NT2/D1 (cell line): ENCODE results near the gene CNTN2.

ENCODE experiments used
- DNase-seq: peaks from one replicate; pipeline ENCODE4 v3.0.0-alpha.2; 2011; ENCODE audit warnings: low read depth, low spot score
- H3K27me3 ChIP-seq: 2 replicates; pipeline ENCODE4 v1.6.0; 2011; ENCODE audit warnings: mild to moderate bottlenecking; ENCODE audit not compliant: insufficient read length, insufficient read depth
- H3K36me3 ChIP-seq: 2 replicates; pipeline ENCODE4 v1.6.1; 2011; ENCODE audit warnings: mild to moderate bottlenecking, low read length, mixed read lengths; ENCODE audit not compliant: insufficient read depth, insufficient read length
- H3K4me1 ChIP-seq: 2 replicates; pipeline ENCODE4 v1.5.1; 2011; ENCODE audit not compliant: insufficient read depth, insufficient read length
- H3K4me3 ChIP-seq: 2 replicates; pipeline ENCODE4 v1.5.1; 2011; ENCODE audit warnings: low read depth; ENCODE audit not compliant: insufficient read length
- H3K9ac ChIP-seq: 2 replicates; pipeline ENCODE4 v1.6.0; 2011; ENCODE audit warnings: low read depth; ENCODE audit not compliant: insufficient read length
- H3K9me3 ChIP-seq: 2 replicates; pipeline ENCODE4 v1.5.1; 2011; ENCODE audit warnings: mild to moderate bottlenecking, low read length; ENCODE audit not compliant: insufficient read depth
- SUZ12 ChIP-seq: IDR thresholded peaks from 2 replicates; pipeline ENCODE4 v1.6.1; 2011; ENCODE audit not compliant: insufficient read length, insufficient read depth; ENCODE audit errors: extremely low read depth
- YY1 ChIP-seq: IDR thresholded peaks from 2 replicates; pipeline ENCODE4 v1.6.1; 2011; ENCODE audit not compliant: insufficient read length, insufficient read depth
- ZNF274 ChIP-seq: IDR thresholded peaks from 2 replicates; pipeline ENCODE4 v1.6.1; 2011; ENCODE audit warnings: mild to moderate bottlenecking, low read depth, low read length

Gene CNTN2

GRCh38 chr1:205107327-205107726, 64.3 kb downstream of the CNTN2 start:
- H3K9me3 ChIP-seq = no peaks in the 10 kb centered on the region
- no peaks in the 10 kb centered on the region for H3K4me1 ChIP-seq
- H3K27me3 ChIP-seq = no peaks in the 10 kb centered on the region
- no peak overlapping the region for H3K9ac ChIP-seq
- TF ChIP-seq SUZ12 (no peak), ZNF274 (no peak), YY1 (no peak)
- H3K4me3 ChIP-seq = no peak overlapping the region
- DNase-seq = no peak
- H3K36me3 ChIP-seq = peaks cover 54% of the 10 kb centered on the region

GRCh38 chr1:205108464-205108863, 65.5 kb downstream of the CNTN2 start:
- no peak for DNase-seq
- Histone ChIP-seq H3K9ac (no peak overlapping the region), H3K27me3 (no peaks in the 10 kb centered on the region), H3K9me3 (no peaks in the 10 kb centered on the region), H3K4me1 (no peaks in the 10 kb centered on the region), H3K4me3 (no peak overlapping the region), H3K36me3 (peaks cover 55% of the 10 kb centered on the region)
- TF ChIP-seq YY1 = no peak
- TF ChIP-seq ZNF274 = no peak
- no peak for TF ChIP-seq SUZ12

- no peak for TF ChIP-seq YY1
- no peak for TF ChIP-seq ZNF274
- H3K9ac ChIP-seq = no peak overlapping the region
- H3K4me3 ChIP-seq = no peak overlapping the region
- H3K9me3 ChIP-seq = no peaks in the 10 kb centered on the region
- H3K4me1 ChIP-seq = no peaks in the 10 kb centered on the region
- no peaks in the 10 kb centered on the region for H3K27me3 ChIP-seq
- no peak for DNase-seq
- peaks cover 52% of the 10 kb centered on the region for H3K36me3 ChIP-seq
Measured at GRCh38 chr1:205109269-205109668, 66.3 kb downstream of the CNTN2 start.

- peaks cover 54% of the 10 kb centered on the region for H3K36me3 ChIP-seq
- TF ChIP-seq SUZ12 (no peak), ZNF274 (no peak), YY1 (no peak)
- no peak overlapping the region for H3K9ac ChIP-seq
- H3K4me1 ChIP-seq = no peaks in the 10 kb centered on the region
- no peak for DNase-seq
- H3K4me3 ChIP-seq = no peak overlapping the region
- no peaks in the 10 kb centered on the region for H3K9me3 ChIP-seq
- H3K27me3 ChIP-seq = no peaks in the 10 kb centered on the region
Measured at GRCh38 chr1:205109711-205110110, 66.7 kb downstream of the CNTN2 start.

GRCh38 chr1:205111354-205111753, 68.3 kb downstream of the CNTN2 start:
- TF ChIP-seq SUZ12 = no peak
- no peak for TF ChIP-seq ZNF274
- TF ChIP-seq YY1 = no peak
- no peak overlapping the region for H3K4me3 ChIP-seq
- DNase-seq = no peak
- H3K9me3 ChIP-seq = no peaks in the 10 kb centered on the region
- H3K36me3 ChIP-seq = peaks cover 59% of the 10 kb centered on the region
- H3K27me3 ChIP-seq = no peaks in the 10 kb centered on the region
- H3K9ac ChIP-seq = no peak overlapping the region
- H3K4me1 ChIP-seq = no peaks in the 10 kb centered on the region

GRCh38 chr1:205118752-205119151, 75.7 kb downstream of the CNTN2 start:
- Histone ChIP-seq H3K27me3 (no peaks in the 10 kb centered on the region), H3K4me1 (no peaks in the 10 kb centered on the region), H3K9ac (no peak overlapping the region), H3K36me3 (peaks cover 63% of the 10 kb centered on the region), H3K4me3 (no peak overlapping the region), H3K9me3 (no peaks in the 10 kb centered on the region)
- DNase-seq = no peak
- TF ChIP-seq YY1 (no peak), ZNF274 (no peak), SUZ12 (no peak)

- H3K9me3 ChIP-seq = no peaks in the 10 kb centered on the region
- peaks cover 34% of the 10 kb centered on the region for H3K36me3 ChIP-seq
- TF ChIP-seq SUZ12 = no peak
- TF ChIP-seq YY1 = peak; percentile 48
- no peaks in the 10 kb centered on the region for H3K4me1 ChIP-seq
- H3K9ac ChIP-seq = peak within 1 kb of the TSS; percentile 98
- DNase-seq = peak; percentile 100
- H3K4me3 ChIP-seq = peak within 1 kb of the TSS; percentile 94
- no peaks in the 10 kb centered on the region for H3K27me3 ChIP-seq
Measured at GRCh38 chr1:205121660-205122488, 78.9 kb downstream of the CNTN2 start, which contains the start of gene RBBP5. Gene RBBP5 (minus strand): TSS chr1:205121978. CDS start chr1:205121873, 105 bp downstream.
